B cell (primary cell): ENCODE data around the gene ASPRV1. TPM values are rescaled to one million over a fixed set of nuclear protein-coding genes. Genes with fewer than 3 reads are reported as not detected.

Experiments used
- ATAC-seq: fragments of 200-7000 bp; cut with Tn5 transposase; one replicate; pipeline ENCODE4 v1.10.0; 2021; ENCODE audit warnings: low read depth, mild to moderate bottlenecking, moderate number of reproducible peaks, moderate library complexity
- CTCF ChIA-PET: fragments of 350-600 bp; sonication (Branson Sonifier 250); formaldehyde crosslinking; loops from one replicate; lab custom pipeline; 2021; ENCODE audit warnings: antibody characterized with exemption, inconsistent platforms; lab: Charles Lee
- POLR2A ChIA-PET: fragments of 350-600 bp; sonication (Branson Sonifier 250); formaldehyde crosslinking; loops from one replicate; lab custom pipeline; 2021; ENCODE audit warnings: antibody characterized with exemption; lab: Charles Lee
- DNase-seq: peaks from one replicate; pipeline ENCODE4 v3.0.0; 2013
- H2AFZ ChIP-seq: 2 replicates; pipeline ENCODE4 v1.6.1; 2012; ENCODE audit warnings: mild to moderate bottlenecking, low read depth, low read length; ENCODE audit not compliant: insufficient read depth, poor library complexity, severe bottlenecking
- H3K27ac ChIP-seq, 2 donors: 1 replicate in 1 of 2; 2 replicates in 1 of 2; pipeline ENCODE4 v1.5.1; 2012 to 2013; ENCODE audit warnings: low read length in 2 of 2, mild to moderate bottlenecking in 2 of 2, moderate library complexity in 1 of 2
- H3K27me3 ChIP-seq, 4 experiments: fragments of 200-600 bp in 1 of 4; sonication (generic) in 1 of 4; replicated peaks in 1 of 4; 1 replicate in 2 of 4; 2 replicates in 2 of 4; pipeline versions ENCODE4 v1.6.1 to v1.7.0; 2013 to 2016; ENCODE audit warnings: low read length in 3 of 4, mild to moderate bottlenecking in 2 of 4, mixed read lengths in 1 of 4, moderate library complexity in 1 of 4; ENCODE audit not compliant: insufficient read depth in 4 of 4, control insufficient read depth in 3 of 4; ENCODE audit errors: control extremely low read depth in 1 of 4
- H3K36me3 ChIP-seq, 2 experiments: replicated peaks in 1 of 2; 1 replicate in 1 of 2; 2 replicates in 1 of 2; pipeline versions ENCODE4 v1.6.1 to v1.7.1; 2013; ENCODE audit warnings: low read length in 1 of 2; ENCODE audit not compliant: insufficient read depth in 2 of 2, control insufficient read depth in 1 of 2; ENCODE audit errors: control extremely low read depth in 1 of 2, extremely low read depth in 1 of 2
- H3K4me1 ChIP-seq, 2 donors: fragments of 200-600 bp in 1 of 2; sonication (generic) in 1 of 2; 1 replicate in 1 of 2; 2 replicates in 1 of 2; pipeline versions ENCODE4 v1.5.1 to v1.6.1; 2013 to 2017; ENCODE audit warnings: low read length in 2 of 2; ENCODE audit not compliant: control insufficient read depth in 2 of 2, insufficient read depth in 2 of 2
- H3K4me2 ChIP-seq: replicated peaks from 2 replicates; pipeline ENCODE3; 2012; ENCODE audit warnings: mild to moderate bottlenecking, low read depth, low read length; ENCODE audit not compliant: poor library complexity, severe bottlenecking
- H3K4me3 ChIP-seq, 5 experiments: fragments of 200-600 bp in 1 of 5; sonication (generic) in 1 of 5; 1 replicate in 3 of 5; 2 replicates in 2 of 5; pipeline versions ENCODE4 v1.5.1 to v1.7.0; 2011 to 2016; ENCODE audit warnings: low read length in 4 of 5, mild to moderate bottlenecking in 4 of 5, low read depth in 2 of 5, control low read depth in 1 of 5, moderate library complexity in 1 of 5; ENCODE audit not compliant: insufficient read depth in 1 of 5; ENCODE audit errors: control extremely low read depth in 1 of 5, extremely low read depth in 1 of 5
- H3K79me2 ChIP-seq: fragments of 200-600 bp; sonication (generic); one replicate; pipeline ENCODE4 v1.6.0; 2016; ENCODE audit warnings: low read length; ENCODE audit not compliant: control insufficient read depth, insufficient read depth
- H3K9ac ChIP-seq: fragments of 200-600 bp; sonication (generic); 2 replicates; pipeline ENCODE4 v1.6.1; 2017; ENCODE audit warnings: mild to moderate bottlenecking, low read length, moderate library complexity
- H3K9me3 ChIP-seq, 3 donors: one replicate each; pipeline versions ENCODE4 v1.6.1 to v1.7.1; 2013; ENCODE audit warnings: low read length in 2 of 3; ENCODE audit not compliant: control insufficient read depth in 2 of 3, insufficient read depth in 1 of 3; ENCODE audit errors: control extremely low read depth in 1 of 3
- H4K20me1 ChIP-seq: 2 replicates; pipeline ENCODE4 v1.6.0; 2012; ENCODE audit warnings: mild to moderate bottlenecking, low read length; ENCODE audit not compliant: insufficient read depth, control insufficient read depth, poor library complexity, severe bottlenecking
- H3K27ac Mint-ChIP-seq: one replicate; pipeline ENCODE4 v1.8.0; 2021; ENCODE audit warnings: mixed read lengths
- H3K27me3 Mint-ChIP-seq: one replicate; pipeline ENCODE4 v1.8.0; 2021; ENCODE audit warnings: mixed read lengths
- H3K4me1 Mint-ChIP-seq: one replicate; pipeline ENCODE4 v1.8.0; 2021; ENCODE audit warnings: mixed read lengths
- H3K4me3 Mint-ChIP-seq: one replicate; pipeline ENCODE4 v1.8.0; 2021; ENCODE audit warnings: mixed read lengths
- H3K9me3 Mint-ChIP-seq: one replicate; pipeline ENCODE4 v1.8.0; 2022; ENCODE audit warnings: mixed read lengths; ENCODE audit not compliant: insufficient read depth
- CTCF ChIP-seq: fragments of 200-600 bp; IDR thresholded peaks from one replicate; pipeline ENCODE4 v1.8.0; 2022; ENCODE audit warnings: antibody characterized with exemption, mild to moderate bottlenecking
- EZH2 ChIP-seq: IDR thresholded peaks from 2 replicates; pipeline ENCODE4 v1.6.1; 2012; ENCODE audit warnings: borderline replicate concordance, low read depth, mild to moderate bottlenecking, moderate library complexity, low read length; ENCODE audit not compliant: insufficient read depth, poor library complexity, severe bottlenecking
- WGBS: methylation state at CpG from one replicate; pipeline ENCODE4 v1.1.5; 2013; ENCODE audit warnings: missing lambda C conversion rate; ENCODE audit not compliant: insufficient coverage; 5-methylcytosine and 5-hydroxymethylcytosine counted together
- intact Hi-C: fragments of 100-400 bp; cut with micrococcal nuclease; formaldehyde crosslinking; loops from one replicate; pipeline ENCODE4 v1.10.0; 2022
- polyA plus RNA-seq: library from polyadenylated mRNA; depleted of rRNA; stranded (reverse); fragments of >200 nt; gene quantifications from 2 replicates; pipeline ENCODE4 v1.2.3, GENCODE V29; 2012
- total RNA-seq, 2 donors: library from RNA; stranded (reverse); fragments of 120-200 nt in 1 of 2; gene quantifications; 1 replicate in 1 of 2; 2 replicates in 1 of 2; pipeline versions ENCODE4 v1.2.3 to v1.2.4, GENCODE V29; 2013 to 2022

The ASPRV1 gene
- total and polyA plus RNA-seq, 2 donors (not counting 1 experiment from before 2014, with no cell fraction given), result 1.1 TPM

DNA sequence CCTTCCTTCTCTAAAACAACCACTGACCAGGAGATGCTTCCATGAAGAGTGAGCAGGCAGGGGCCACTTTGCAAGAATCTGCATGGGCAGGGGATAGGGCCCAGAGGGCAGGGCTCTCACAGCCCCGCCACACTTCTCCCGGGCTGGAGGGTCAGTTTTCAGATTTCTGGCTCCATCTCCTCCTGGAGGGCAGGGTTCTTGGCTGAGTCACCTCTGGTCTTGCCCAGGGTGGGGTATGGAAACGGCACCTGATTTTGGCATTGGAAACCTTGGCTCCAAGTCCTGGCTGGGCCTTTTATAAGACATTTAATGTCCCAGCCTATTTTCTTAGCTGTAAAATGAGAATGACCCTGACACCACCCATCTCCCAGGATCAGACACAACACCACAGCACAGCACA, 27.6 kb upstream of the ASPRV1 start:
- no peaks in the 10 kb centered on the region for H3K27me3 Mint-ChIP-seq

DNA sequence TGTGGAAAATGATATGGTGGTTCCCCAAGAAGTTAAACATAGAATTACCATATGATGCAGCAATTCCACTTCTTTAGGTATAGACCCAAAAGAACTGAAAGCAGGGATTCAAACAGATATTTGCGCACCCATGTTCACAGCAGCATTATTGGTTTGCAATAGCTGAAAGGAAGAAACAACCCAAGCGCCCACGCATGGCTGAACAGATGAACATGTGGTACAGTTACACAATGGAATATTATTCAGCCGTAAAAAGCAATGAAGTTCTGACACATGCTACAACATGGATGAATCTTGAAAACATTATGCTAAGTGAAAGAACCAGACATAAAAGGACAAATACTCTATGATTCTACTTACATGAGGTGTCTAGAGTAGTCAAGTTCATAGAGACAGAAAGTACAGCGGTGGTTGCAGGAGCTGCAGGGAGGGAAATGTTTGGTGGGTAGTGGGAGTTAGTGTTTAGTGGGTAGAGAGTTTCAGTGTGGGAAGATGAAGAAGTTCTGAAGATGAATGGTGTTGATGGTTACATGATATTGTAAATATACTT, 26.7 kb upstream of the ASPRV1 start:
- H3K4me1 ChIP-seq, result no peaks in the 10 kb centered on the region
- intact Hi-C loops, result no loop called here
- TF ChIP-seq CTCF, result no peak
- H3K27ac Mint-ChIP-seq, result no peak overlapping the region
- no peaks in the 10 kb centered on the region for H3K79me2 ChIP-seq
- H3K4me2 ChIP-seq, result no peak overlapping the region
- no peak overlapping the region for H3K4me3 ChIP-seq
- H3K27me3 ChIP-seq, result no peaks in the 10 kb centered on the region
- H3K4me1 Mint-ChIP-seq, result no peaks in the 10 kb centered on the region
- no peak overlapping the region for H2AFZ ChIP-seq
- H3K4me3 Mint-ChIP-seq, result no peak overlapping the region
- no peaks in the 10 kb centered on the region for H3K27me3 Mint-ChIP-seq
- H3K9ac ChIP-seq, result no peak overlapping the region
- 96% methylated on average over 4 of the region's 5 CpGs for WGBS
- no peak overlapping the region for H3K27ac ChIP-seq
- H3K36me3 ChIP-seq, result no peaks in the 10 kb centered on the region
- ChIA-PET CTCF (no interaction called here), POLR2A (no interaction called here)
- DNase-seq, result no peak
- ATAC-seq, result no peak
- no peaks in the 10 kb centered on the region for H3K9me3 Mint-ChIP-seq
- H4K20me1 ChIP-seq, result no peaks in the 10 kb centered on the region
- peaks cover 0 to 6% (median 0%) of the 10 kb centered on the region in 3 donors for H3K9me3 ChIP-seq

More for the DNA sequence above, 27.6 kb upstream of the ASPRV1 start:
- no peak overlapping the region for H3K4me3 ChIP-seq
- H3K27ac Mint-ChIP-seq, result no peak overlapping the region
- no peaks in the 10 kb centered on the region for H3K4me1 Mint-ChIP-seq
- CTCF ChIA-PET, result no interaction called here
- H3K36me3 ChIP-seq, result no peaks in the 10 kb centered on the region
- no peaks in the 10 kb centered on the region for H3K79me2 ChIP-seq
- TF ChIP-seq CTCF (no peak), EZH2 (no peak)
- no peak overlapping the region for H2AFZ ChIP-seq
- H3K9me3 ChIP-seq, result peaks cover 0 to 6% (median 0%) of the 10 kb centered on the region in 3 donors
- no peaks in the 10 kb centered on the region for H3K4me1 ChIP-seq
- WGBS, result 100% methylated on average over 3 of the region's 3 CpGs
- no peak overlapping the region for H3K9ac ChIP-seq
- POLR2A ChIA-PET, result no interaction called here
- H3K9me3 Mint-ChIP-seq, result no peaks in the 10 kb centered on the region
- H3K4me3 Mint-ChIP-seq, result no peak overlapping the region
- intact Hi-C loops, result no loop called here
- no peak overlapping the region for H3K27ac ChIP-seq
- DNase-seq (no peak), ATAC-seq (no peak)
- no peak overlapping the region for H3K4me2 ChIP-seq
- H3K27me3 ChIP-seq, result no peaks in the 10 kb centered on the region
- no peaks in the 10 kb centered on the region for H4K20me1 ChIP-seq
